Activated CD8-positive, alpha-beta T cell treated with anti-CD3 and anti-CD28 coated beads for 36 hours (primary cell): ENCODE measurements around the gene GRAMD4. TPM values are rescaled to one million over a fixed set of nuclear protein-coding genes. Genes with fewer than 3 reads are reported as not detected.

Source experiments
- ATAC-seq: fragments of 200-7000 bp; cut with Tn5 transposase; one replicate; pipeline ENCODE4 v1.10.0; 2021; ENCODE audit warnings: mild to moderate bottlenecking, moderate library complexity
- CTCF ChIA-PET: fragments of 350-600 bp; sonication (Branson Sonifier 250); formaldehyde crosslinking; loops from one replicate; lab custom pipeline; 2021; ENCODE audit warnings: antibody characterized with exemption; lab: Charles Lee
- POLR2A ChIA-PET: fragments of 350-600 bp; sonication (Branson Sonifier 250); formaldehyde crosslinking; loops from one replicate; lab custom pipeline; 2021; ENCODE audit warnings: antibody characterized with exemption; lab: Charles Lee
- DNase-seq: peaks from one replicate; pipeline ENCODE4 v3.0.0-alpha.2; 2020
- H3K27ac Mint-ChIP-seq: one replicate; pipeline ENCODE4 v1.8.0; 2021; ENCODE audit warnings: mild to moderate bottlenecking, mixed read lengths
- H3K27me3 Mint-ChIP-seq: one replicate; pipeline ENCODE4 v1.8.0; 2021; ENCODE audit warnings: mixed read lengths
- H3K36me3 Mint-ChIP-seq: one replicate; pipeline ENCODE4 v1.8.0; 2021; ENCODE audit warnings: low read depth, mixed read lengths
- H3K4me1 Mint-ChIP-seq: one replicate; pipeline ENCODE4 v1.8.0; 2021; ENCODE audit warnings: low read depth, mixed read lengths
- H3K4me3 Mint-ChIP-seq: one replicate; pipeline ENCODE4 v1.8.0; 2021; ENCODE audit warnings: mild to moderate bottlenecking, moderate library complexity, mixed read lengths
- H3K9me3 Mint-ChIP-seq: one replicate; pipeline ENCODE4 v1.8.0; 2021; ENCODE audit warnings: mixed read lengths
- intact Hi-C: fragments of 100-400 bp; cut with micrococcal nuclease; formaldehyde crosslinking; loops from one replicate; pipeline ENCODE4 v1.10.0; 2022
- total RNA-seq, 2 experiments: library from RNA; stranded (reverse); gene quantifications; one replicate each; pipeline ENCODE4 v1.2.3, GENCODE V29; 2021
- TF ChIP-seq, protein P1 (sequence below): fragments of 200-600 bp; IDR thresholded peaks from one replicate; pipeline ENCODE4 v1.8.0; 2022; ENCODE audit warnings: antibody characterized with exemption, mild to moderate bottlenecking

Gene GRAMD4
- total RNA-seq, 2 experiments from 2014 or later = 26.9 to 28.1 TPM

DNA sequence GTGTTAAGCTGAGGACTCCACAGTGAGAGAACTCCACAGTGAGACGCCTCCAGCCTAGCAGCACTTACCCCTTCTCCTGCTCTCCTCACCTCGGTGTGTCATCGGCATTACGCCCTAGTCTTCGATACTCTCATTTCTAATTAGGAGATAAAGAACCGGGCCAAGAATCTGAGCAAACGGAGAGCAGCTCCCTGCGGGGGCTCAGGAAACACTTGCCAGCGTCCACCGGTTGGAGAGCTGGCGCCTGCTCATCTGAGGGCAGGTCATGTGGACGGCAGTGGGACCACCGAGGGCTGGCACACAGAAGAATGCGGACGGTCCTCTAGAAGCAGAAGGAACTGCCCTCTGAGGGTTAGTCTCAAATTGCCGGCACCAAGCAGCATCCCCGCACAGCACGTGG lies 104.9 kb downstream of the GRAMD4 start:
- TF ChIP-seq, protein P1, sequence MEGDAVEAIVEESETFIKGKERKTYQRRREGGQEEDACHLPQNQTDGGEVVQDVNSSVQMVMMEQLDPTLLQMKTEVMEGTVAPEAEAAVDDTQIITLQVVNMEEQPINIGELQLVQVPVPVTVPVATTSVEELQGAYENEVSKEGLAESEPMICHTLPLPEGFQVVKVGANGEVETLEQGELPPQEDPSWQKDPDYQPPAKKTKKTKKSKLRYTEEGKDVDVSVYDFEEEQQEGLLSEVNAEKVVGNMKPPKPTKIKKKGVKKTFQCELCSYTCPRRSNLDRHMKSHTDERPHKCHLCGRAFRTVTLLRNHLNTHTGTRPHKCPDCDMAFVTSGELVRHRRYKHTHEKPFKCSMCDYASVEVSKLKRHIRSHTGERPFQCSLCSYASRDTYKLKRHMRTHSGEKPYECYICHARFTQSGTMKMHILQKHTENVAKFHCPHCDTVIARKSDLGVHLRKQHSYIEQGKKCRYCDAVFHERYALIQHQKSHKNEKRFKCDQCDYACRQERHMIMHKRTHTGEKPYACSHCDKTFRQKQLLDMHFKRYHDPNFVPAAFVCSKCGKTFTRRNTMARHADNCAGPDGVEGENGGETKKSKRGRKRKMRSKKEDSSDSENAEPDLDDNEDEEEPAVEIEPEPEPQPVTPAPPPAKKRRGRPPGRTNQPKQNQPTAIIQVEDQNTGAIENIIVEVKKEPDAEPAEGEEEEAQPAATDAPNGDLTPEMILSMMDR = no peak
- DNase-seq (no peak), ATAC-seq (no peak)
- no peak overlapping the region for H3K4me3 Mint-ChIP-seq
- POLR2A ChIA-PET = no interaction called here
- no peaks in the 10 kb centered on the region for H3K27me3 Mint-ChIP-seq
- CTCF ChIA-PET = interaction anchor here (0.9 to 1.0 kb wide), 2 partner anchors 34 to 183 kb away, joined by 3 read pairs; no protein-coding TSS in a partner anchor
- no peaks in the 10 kb centered on the region for H3K9me3 Mint-ChIP-seq
- peaks cover 34% of the 10 kb centered on the region for H3K4me1 Mint-ChIP-seq
- H3K27ac Mint-ChIP-seq = no peak overlapping the region
- intact Hi-C loops = no loop called here
- peaks cover 14% of the 10 kb centered on the region for H3K36me3 Mint-ChIP-seq

DNA sequence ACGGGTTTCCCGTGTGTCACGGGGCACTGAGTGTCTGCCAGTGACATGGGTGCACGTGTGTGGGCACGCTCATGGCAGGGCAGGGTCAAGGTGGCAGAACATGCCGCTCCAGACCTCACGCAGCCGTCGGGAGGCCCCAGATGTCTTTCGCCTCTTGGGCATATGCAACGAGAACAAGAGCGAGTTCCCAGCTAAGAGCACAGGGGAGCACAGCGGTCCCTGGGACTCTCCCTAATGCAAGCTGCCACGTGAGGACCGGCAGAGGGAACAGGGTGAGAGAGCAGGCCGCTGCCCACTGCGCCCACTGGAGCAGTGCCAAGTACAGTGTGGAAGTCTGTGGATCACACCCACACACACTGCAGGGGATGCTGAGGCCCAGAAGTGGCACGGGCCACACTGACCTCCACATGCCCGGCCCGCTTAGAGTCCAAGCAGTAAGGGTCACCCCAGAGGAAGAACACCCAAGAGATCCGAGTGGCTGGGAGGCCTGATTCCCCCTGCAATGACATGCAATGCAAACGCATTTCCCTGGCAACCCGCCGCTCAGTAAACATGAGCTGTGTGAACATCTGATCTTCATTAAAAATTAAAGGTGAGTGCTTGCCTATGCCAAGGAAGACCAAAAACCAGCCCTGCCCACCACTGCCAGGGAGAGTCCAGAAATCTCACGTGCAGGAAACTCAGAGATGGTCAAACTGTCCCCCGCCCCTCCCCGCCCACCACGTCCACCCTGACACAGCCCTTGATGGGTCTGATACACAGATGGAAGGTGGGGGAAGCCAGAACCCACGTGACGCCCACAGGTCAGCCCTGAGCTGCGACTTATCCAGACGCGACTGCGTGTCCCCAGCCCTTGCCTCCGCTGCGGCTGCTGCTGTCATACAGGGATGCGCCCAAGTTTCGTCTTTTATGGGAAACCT lies 106.1 kb downstream of the GRAMD4 start:
- TF ChIP-seq, protein P1 = no peak
- Mint-ChIP-seq H3K36me3 (peaks cover 13% of the 10 kb centered on the region), H3K27me3 (no peaks in the 10 kb centered on the region), H3K4me1 (peaks cover 46% of the 10 kb centered on the region), H3K9me3 (no peaks in the 10 kb centered on the region), H3K4me3 (no peak overlapping the region), H3K27ac (peak overlapping the region; percentile 10)
- ATAC-seq (no peak), DNase-seq (no peak)
- CTCF ChIA-PET = interaction anchor here (0.7 to 0.9 kb wide), 2 partner anchors 10 to 33 kb away, joined by 3 read pairs; no protein-coding TSS in a partner anchor
- POLR2A ChIA-PET = interaction anchor here (0.7 kb wide), 1 partner anchor 10 kb away, joined by 3 read pairs; no protein-coding TSS in a partner anchor
- intact Hi-C loops = no loop called here

DNA sequence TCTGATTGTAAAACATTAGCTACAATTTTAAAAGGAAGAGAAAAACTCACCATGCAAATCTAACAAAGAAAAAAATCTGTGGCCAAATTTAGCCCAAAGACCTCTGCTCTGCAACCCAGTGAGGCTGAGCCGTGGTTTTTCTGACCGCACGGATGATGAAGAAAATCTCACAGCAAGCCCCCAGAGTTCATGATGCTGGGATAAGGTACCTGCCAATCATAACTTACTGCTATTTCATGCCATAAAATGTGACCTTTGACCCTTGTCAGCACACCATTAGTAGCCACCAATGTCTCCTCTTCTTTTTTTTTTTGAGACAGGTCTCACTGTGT lies 106.8 kb downstream of the GRAMD4 start:
- ATAC-seq (no peak), DNase-seq (no peak)
- Mint-ChIP-seq H3K4me1 (peaks cover 50% of the 10 kb centered on the region), H3K27me3 (no peaks in the 10 kb centered on the region), H3K27ac (no peak overlapping the region), H3K4me3 (no peak overlapping the region), H3K36me3 (peaks cover 18% of the 10 kb centered on the region), H3K9me3 (no peaks in the 10 kb centered on the region)
- TF ChIP-seq, protein P1 = no peak
- CTCF ChIA-PET = interaction anchor here (0.7 kb wide), 1 partner anchor 9 kb away, joined by 3 read pairs; no protein-coding TSS in a partner anchor
- intact Hi-C loops = no loop called here
- POLR2A ChIA-PET = interaction anchor here (0.7 kb wide), 1 partner anchor 9 kb away, joined by 3 read pairs; no protein-coding TSS in a partner anchor

DNA sequence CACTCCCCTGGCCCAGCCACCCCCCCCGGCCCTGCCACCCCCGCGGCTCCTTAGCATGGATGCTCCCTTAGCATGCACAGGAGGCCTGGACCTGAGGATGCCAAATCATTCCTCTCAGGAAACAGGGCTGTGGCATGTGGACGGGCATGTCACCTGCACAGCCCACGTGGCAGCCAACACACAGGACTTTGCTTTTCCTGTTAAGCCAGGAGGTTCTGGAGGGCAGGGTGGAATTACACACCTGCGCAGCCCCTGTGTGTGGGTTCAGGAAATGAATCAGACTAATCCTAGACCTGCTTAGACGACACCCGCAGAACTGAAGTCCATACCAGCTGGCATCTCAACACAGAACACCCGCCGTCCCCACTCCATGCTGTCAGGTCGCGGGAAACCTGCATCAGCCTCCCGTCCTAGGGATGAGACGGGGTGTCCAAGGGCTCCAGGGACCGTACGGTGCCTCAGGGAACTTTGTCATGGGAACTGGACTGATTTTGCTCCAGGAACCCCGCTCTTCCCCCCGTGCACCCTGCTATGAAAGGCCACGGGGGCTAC lies 107.7 kb downstream of the GRAMD4 start:
- ChIA-PET POLR2A (interaction anchor here (1.0 kb wide), 1 partner anchor 11 kb away, joined by 6 read pairs; no protein-coding TSS in a partner anchor), CTCF (interaction anchor here (0.9 to 1.6 kb wide), 2 partner anchors 28 to 30 kb away, joined by 3 to 7 read pairs; no protein-coding TSS in a partner anchor)
- Mint-ChIP-seq H3K36me3 (peaks cover 18% of the 10 kb centered on the region), H3K4me3 (no peak overlapping the region), H3K27me3 (no peaks in the 10 kb centered on the region), H3K9me3 (no peaks in the 10 kb centered on the region), H3K4me1 (peaks cover 55% of the 10 kb centered on the region), H3K27ac (peak overlapping the region; percentile 11)
- TF ChIP-seq, protein P1 = no peak
- ATAC-seq (no peak), DNase-seq (no peak)
- intact Hi-C loops = no loop called here
